Stimulated activated CD4-positive, alpha-beta T cell treated with anti-CD3 and anti-CD28 coated beads, Interleukin-1b, Interleukin-23, amount 100 ng/mL, for 24 hours (primary cell): ENCODE results near the gene TENT4B.
"Not testable (repeated sequence)": the region's sequence is repeated elsewhere in the genome, so short reads cannot be mapped to it uniquely, and the experiment has no call there.

ENCODE experiments used
- DNase-seq, 4 experiments: peaks; one replicate each; pipeline ENCODE4 v3.0.0-alpha.2; 2020; ENCODE audit warnings: low read depth in 4 of 4, low spot score in 1 of 4

TENT4B gene

GRCh38 chr16:50154420-50154950 is 1.4 kb downstream of the TENT4B start:
- no peak for DNase-seq

- no peak for DNase-seq
These were observed 2.8 kb downstream of the TENT4B start for GRCh38 chr16:50155925-50156324.

DNA sequence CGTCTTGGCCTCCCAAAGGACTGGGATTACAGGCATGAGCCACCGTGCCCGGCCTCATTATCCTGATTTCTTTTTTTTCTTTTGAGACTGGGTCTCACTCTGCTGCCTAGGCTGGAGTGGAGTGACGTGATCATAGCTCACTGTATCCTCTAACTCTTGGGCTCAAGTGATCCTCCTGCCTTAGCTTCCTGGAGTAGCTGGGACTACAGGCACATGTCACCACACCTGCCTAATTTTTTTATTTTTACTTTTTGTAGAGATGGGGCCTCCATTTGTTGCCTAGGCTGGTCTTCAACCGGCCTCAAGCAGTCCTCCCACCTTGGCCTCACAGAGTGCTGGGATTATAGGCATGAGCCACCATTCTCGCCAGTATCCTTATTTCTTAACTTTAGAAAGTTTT is 3.5 kb downstream of the TENT4B start:
- no peak for DNase-seq

DNA sequence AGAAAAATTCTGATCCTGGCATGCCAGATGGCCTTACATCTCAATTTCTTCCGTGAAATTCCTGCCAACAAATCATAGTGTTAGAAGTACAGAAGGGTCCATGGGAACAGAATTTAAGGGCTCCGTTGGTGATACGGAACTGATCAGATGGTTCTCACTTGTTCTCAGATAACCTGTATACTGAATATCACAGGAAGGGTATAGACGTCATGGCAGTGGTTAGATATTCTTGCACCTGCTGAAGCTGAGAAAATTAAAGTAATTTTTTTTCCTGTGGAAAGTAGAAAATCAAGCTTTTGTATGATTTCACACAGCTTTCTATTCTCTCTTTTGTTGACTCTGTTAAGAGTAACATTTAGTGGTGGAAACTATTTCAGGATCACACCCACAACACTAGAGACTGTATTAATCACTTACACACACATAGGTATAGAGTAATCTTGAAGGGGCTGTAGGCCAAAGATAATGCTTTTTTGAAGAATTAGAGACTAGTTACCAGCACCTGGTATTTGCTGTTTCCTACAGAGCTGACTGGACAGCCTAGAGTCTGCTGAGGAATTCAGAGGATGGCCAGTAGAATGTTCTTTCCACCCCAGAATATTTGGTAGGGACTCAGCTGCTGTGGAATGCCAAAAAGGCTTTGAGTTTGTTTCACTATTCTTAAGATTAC is 7.5 kb downstream of the TENT4B start:
- DNase-seq: no peak

DNA sequence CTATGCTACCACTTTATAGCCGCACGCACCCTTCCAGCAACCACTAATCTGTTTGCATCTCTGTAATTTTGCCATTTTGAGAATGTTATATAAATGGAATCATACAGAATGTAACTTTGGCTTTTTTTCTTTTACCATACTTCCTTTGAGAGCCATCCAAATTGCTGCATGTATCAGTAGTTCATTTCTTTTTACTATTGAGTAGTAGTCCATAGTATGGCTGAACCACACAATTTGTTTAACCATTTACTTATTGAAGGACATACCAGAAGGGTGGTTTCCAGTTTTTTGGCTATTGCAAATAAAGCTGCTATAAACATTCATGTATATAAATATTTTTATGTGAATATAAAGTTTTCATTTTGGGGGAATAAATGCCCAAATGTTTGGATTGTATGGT is 8.8 kb downstream of the TENT4B start:
- DNase-seq: no peak

DNA sequence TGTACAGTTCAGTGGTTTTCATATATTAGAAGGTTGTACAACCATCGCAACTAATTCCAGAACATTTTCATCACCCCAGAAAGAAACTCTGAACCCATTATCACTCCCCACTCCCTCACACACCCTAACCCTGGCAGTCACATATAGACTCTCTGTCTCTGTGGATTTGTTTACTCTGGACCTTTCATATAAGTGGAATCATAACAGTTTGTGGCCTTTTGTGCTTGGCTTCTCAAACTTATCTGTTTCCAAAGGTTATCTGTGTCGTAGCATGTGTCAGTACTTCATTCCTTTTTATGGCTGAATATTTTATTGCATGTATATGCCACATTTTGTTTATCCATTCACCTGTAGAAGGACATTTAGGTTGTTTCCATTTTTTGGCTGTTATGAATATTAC is 12.4 kb downstream of the TENT4B start:
- DNase-seq: no peak

DNA sequence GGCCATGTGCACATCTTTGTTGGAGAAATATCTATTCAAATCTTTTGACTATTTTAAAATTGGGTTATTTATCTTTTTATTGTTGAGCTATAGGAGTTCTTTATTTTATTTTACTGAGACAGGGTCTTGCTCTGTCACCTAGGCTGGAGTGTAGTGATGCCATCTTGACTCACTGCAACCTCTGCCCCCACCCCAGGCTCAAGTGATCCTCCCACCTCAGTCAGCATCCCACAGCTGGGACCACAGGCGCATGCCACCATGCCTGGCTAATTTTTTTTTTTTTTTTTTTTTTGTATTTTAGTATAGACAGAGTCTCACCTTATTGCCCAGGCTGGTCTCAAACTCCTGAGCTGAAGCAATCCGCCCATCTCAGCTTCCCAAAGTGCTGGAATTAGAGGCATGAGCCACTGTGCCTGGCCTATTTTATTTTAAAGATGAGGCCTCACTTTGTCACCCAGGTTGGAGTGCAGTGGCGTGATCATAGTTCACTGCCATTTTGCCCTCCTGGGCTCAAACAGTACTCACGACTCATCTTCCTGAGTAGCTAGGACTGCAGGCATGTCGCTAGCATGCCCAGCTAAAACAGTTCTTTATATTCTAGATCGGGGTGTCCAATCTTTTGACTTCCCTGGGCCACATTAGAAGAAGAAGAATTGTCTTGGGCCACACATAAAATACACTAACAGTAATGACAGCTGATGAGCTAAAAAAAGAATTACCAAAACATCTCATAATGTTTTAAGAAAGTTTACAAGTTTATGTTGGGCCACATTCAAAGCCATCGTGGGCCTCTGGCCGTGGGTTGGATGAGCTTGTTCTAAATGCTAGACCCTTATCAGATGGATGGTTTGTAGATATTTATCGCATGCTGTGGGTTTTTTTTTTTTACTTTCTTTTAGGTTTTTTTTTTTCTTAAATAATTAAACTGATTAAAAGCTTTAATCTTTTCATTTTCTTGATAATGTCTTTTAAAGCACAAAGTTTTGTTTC is 13.7 kb downstream of the TENT4B start:
- DNase-seq: no peak

GRCh38 chr16:50167556-50167955 is 14.4 kb downstream of the TENT4B start:
- no peak for DNase-seq

- DNase-seq: no peak
These were observed 16.5 kb downstream of the TENT4B start for GRCh38 chr16:50169555-50170096.

DNA sequence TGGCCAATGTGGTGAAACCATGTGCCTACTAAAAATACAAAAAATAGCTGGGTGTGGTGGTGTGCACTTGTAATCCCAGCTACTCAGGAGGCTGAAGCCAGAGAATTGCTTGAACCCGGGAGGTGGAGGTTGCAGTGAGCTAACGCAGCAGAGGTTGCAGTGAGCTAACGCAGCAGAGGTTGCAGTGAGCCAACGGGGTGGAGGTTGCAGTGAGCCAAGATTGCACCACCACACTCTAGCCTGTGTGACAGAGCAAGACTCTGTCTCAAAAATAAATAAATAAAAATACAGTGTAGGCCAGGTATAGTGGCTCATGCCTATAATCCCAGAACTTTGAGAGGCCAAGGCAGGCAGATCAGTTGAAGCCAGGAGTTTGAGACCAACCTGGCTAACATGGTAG is 18.7 kb downstream of the TENT4B start:
- DNase-seq: not testable (repeated sequence)

- no peak for DNase-seq
These were observed 19.3 kb downstream of the TENT4B start for GRCh38 chr16:50172195-50172922.

DNA sequence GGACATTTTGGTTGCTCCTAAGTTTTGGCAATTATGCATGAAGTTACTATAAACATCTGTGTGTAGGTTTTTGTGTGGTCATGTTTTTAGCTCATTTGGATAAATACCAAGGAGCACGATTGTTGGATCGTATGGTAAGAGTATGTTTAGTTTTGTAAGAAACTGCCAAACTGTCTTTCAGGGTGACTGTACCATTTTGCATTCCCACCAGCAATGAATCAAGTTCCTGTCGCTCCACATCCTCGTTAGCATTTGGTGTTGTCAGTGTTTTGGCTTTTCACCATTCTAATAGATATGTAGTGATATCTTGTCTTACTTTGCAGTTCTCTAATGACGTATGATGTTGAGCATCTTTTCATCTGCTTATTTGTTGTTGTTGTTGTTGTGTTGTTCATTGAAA is 20.2 kb downstream of the TENT4B start:
- no peak for DNase-seq

- DNase-seq: no peak
These were observed 25.4 kb downstream of the TENT4B start for GRCh38 chr16:50178491-50178941.

- no peak for DNase-seq
These were observed 29.3 kb downstream of the TENT4B start for GRCh38 chr16:50182441-50182840.

GRCh38 chr16:50183316-50183715 is 30.2 kb downstream of the TENT4B start:
- no peak for DNase-seq

DNA sequence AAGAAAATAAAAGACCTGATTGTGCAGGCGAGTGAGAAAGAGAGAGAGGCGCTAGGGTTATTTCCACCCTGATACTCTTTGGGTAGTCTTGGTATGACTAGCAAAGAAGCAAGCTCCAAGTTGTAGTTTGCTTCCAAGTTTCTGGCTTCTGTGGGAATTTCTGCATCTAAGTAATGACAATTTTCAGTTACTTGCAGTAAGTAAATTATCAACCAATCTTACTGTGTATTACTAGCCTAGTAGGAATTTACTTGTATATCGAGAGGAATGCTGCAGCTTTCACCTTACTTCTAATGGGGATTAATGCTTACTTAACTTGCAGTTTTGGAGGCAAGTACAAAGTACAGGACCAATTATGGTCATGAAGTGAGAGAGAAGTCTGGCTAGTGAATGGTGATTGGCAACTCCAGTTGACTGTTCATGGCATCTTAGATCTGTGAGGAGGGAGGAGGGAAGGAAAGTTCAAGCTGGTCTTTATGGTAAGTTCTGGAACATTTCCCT is 31.9 kb downstream of the TENT4B start:
- DNase-seq: no peak

DNA sequence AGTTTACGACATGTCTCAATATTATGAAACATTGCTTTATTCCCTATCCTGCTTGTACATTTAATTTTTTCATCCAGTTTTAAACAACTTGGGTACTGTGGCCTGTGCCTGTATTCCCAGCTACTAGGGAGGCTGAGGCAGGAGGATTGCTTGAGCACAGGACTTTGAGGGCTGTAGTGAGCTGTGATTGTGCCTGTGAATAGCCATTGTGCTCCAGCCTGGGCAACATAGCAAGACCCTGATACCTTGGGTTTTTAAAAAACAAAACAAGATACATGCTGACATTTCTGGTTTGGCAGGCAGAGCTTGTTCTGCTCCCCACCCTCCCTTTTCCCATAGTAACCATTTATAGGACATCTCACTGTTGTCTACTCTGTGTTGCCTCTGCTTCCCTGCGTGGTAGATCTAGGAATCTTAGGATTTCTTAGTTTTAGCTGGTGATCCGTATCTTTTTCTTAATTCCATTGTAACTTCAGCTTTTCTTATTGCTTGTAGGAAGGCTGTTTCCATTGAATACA is 35.6 kb downstream of the TENT4B start:
- DNase-seq: no peak

DNA sequence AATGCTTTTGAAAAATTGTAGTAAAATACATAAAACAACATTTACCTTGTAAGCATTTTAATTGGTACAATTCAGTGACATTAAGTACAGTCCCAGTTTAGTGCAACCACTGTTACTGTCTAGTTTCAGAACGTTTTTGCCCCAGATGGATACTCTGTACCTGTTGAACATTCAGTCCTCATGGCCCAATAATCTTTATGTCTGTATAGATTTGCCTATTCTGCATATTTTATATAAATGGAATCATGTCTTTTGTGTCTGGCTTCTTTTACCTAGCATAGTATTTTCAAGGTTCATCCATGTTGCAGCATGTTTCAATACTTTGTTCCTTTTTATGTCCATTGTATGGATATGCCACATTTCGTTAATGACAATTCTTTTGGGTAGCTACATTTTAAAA is 37.2 kb downstream of the TENT4B start:
- DNase-seq: no peak

GRCh38 chr16:50192386-50193050 is 39.4 kb downstream of the TENT4B start:
- DNase-seq: no peak

- no peak for DNase-seq
These were observed 40.5 kb downstream of the TENT4B start for GRCh38 chr16:50193594-50193993.
